GM12878 (cell line): ENCODE data around the gene ZNF423. TPM values are rescaled to one million over a fixed set of nuclear protein-coding genes. Genes with fewer than 3 reads are reported as not detected.

Experiments
- ATAC-seq: fragments of 200-7000 bp; cut with Tn5 transposase; 3 replicates; pipeline ENCODE4 v1.9.1; 2020; ENCODE audit warnings: mild to moderate bottlenecking, moderate library complexity
- BruUV-seq: library from RNA; stranded (reverse); fragments of 400-500 nt; replicated peaks from 2 replicates; lab custom pipeline; 2021; lab: Mats Ljungman, UMichigan
- CTCF ChIA-PET: fragments of 300-600 bp; sonication (Branson Sonifier 250); formaldehyde crosslinking; extraction: SDS; loops from one replicate; lab custom pipeline; 2021; ENCODE audit warnings: inconsistent platforms; lab: Yijun Ruan, JAX
- POLR2A ChIA-PET: fragments of 350-600 bp; formaldehyde crosslinking; extraction: SDS; loops from one replicate; lab custom pipeline; 2021; ENCODE audit warnings: inconsistent platforms; lab: Charles Lee
- RAD21 ChIA-PET: fragments of 300-600 bp; sonication (Branson Sonifier 250); formaldehyde crosslinking; loops from one replicate; lab custom pipeline; 2023; ENCODE audit warnings: antibody characterized with exemption; ENCODE audit not compliant: unreplicated experiment; lab: Charles Lee
- SMC1A ChIA-PET: fragments of 300-600 bp; sonication (Branson Sonifier 250); formaldehyde crosslinking; loops from one replicate; lab custom pipeline; 2023; ENCODE audit not compliant: unreplicated experiment, uncharacterized antibody; lab: Charles Lee
- DNase-seq: peaks from one replicate; pipeline ENCODE4 v3.0.0-alpha.2; 2011; ENCODE audit warnings: low read depth, low spot score
- FAIRE-seq: peaks from 3 replicates; lab custom pipeline; 2011; peaks lifted over from hg19 to GRCh38; lab: Jason Lieb, UNC
- H2AFZ ChIP-seq: 2 replicates; pipeline ENCODE4 v1.6.0; 2011; ENCODE audit warnings: low read depth, low read length, control low read depth; ENCODE audit not compliant: control insufficient read depth
- H3K27ac ChIP-seq: 2 replicates; pipeline ENCODE4 v1.5.1; 2011; ENCODE audit warnings: control low read depth; ENCODE audit not compliant: control insufficient read depth, insufficient read depth
- H3K27me3 ChIP-seq, 2 experiments: replicated peaks in 1 of 2; 2 replicates each; pipeline versions ENCODE4 v1.6.0 to v1.6.1; 2011; ENCODE audit warnings: low read length in 1 of 2; ENCODE audit not compliant: control insufficient read depth in 2 of 2, insufficient read depth in 2 of 2
- H3K36me3 ChIP-seq, 2 experiments: 2 replicates each; pipeline ENCODE4 v1.5.1; 2011; ENCODE audit warnings: low read length in 1 of 2; ENCODE audit not compliant: control insufficient read depth in 2 of 2, insufficient read depth in 2 of 2
- H3K4me1 ChIP-seq: 2 replicates; pipeline ENCODE4 v1.6.1; 2011; ENCODE audit warnings: mild to moderate bottlenecking, low read length, moderate library complexity, mixed read lengths; ENCODE audit not compliant: control insufficient read depth, insufficient read depth
- H3K4me2 ChIP-seq: 2 replicates; pipeline ENCODE4 v1.6.0; 2011; ENCODE audit warnings: control low read depth; ENCODE audit not compliant: control insufficient read depth, insufficient read depth
- H3K4me3 ChIP-seq: fragments of 200-600 bp; sonication (generic); 2 replicates; pipeline ENCODE4 v1.5.1; 2016
- H3K79me2 ChIP-seq: 2 replicates; pipeline ENCODE4 v1.6.0; 2011; ENCODE audit warnings: low read length; ENCODE audit not compliant: control insufficient read depth, insufficient read depth
- H3K9ac ChIP-seq: 2 replicates; pipeline ENCODE4 v1.8.0; 2011; ENCODE audit warnings: low read length, control low read depth, mixed read lengths; ENCODE audit not compliant: control insufficient read depth, insufficient read depth
- H3K9me3 ChIP-seq: replicated peaks from 3 replicates; pipeline ENCODE4 v1.5.1; 2011; ENCODE audit warnings: mild to moderate bottlenecking, low read length; ENCODE audit not compliant: control insufficient read depth, insufficient read depth
- H4K20me1 ChIP-seq: 2 replicates; pipeline ENCODE4 v1.6.0; 2011; ENCODE audit not compliant: control insufficient read depth, insufficient read depth
- NFIC ChIP-seq: IDR thresholded peaks from 2 replicates; pipeline ENCODE4 v1.6.1; 2012; ENCODE audit warnings: low read depth, mild to moderate bottlenecking, inconsistent platforms, low read length, moderate library complexity
- NFYB ChIP-seq: IDR thresholded peaks from 2 replicates; pipeline ENCODE4 v1.6.1; 2011; ENCODE audit warnings: low read depth, mild to moderate bottlenecking, low read length, improper control_type of control experiment, moderate library complexity; ENCODE audit not compliant: insufficient read depth
- RAD51 ChIP-seq: fragments of 450-650 bp; IDR thresholded peaks from 2 replicates; pipeline ENCODE4 v1.6.1; 2016; ENCODE audit warnings: moderate library complexity, mild to moderate bottlenecking, inconsistent platforms
- WGBS: methylation state at CpG from one replicate; pipeline ENCODE4 v1.1.6; 2016; ENCODE audit warnings: low lambda C conversion rate; ENCODE audit not compliant: insufficient replicate concordance, insufficient coverage; ENCODE audit errors: missing lambda C conversion rate; 5-methylcytosine and 5-hydroxymethylcytosine counted together
- in situ Hi-C: fragments of 300-500 bp; cut with MboI; formaldehyde crosslinking; loops from 9 replicates; pipeline ENCODE4 v1.14.3; 2018; ENCODE audit warnings: mixed read lengths
- intact Hi-C: fragments of 100-400 bp; cut with micrococcal nuclease; formaldehyde crosslinking; loops from one replicate; pipeline ENCODE4 v1.14.2; 2022; ENCODE audit not compliant: unreplicated experiment
- polyA plus RNA-seq, 11 experiments: library from polyadenylated mRNA; depleted of rRNA in 4 of 11; unstranded in 6 of 11; stranded (reverse) in 5 of 11; fragments of >200 nt; fragmentation: Nextera tagmentation in 4 of 11; fragmentation: Illumina TruSeq in 1 of 11; extraction: Ambion mirVana in 4 of 11; extraction: Trizol in 1 of 11; gene quantifications; 1 replicate in 1 of 11; 2 replicates in 10 of 11; pipeline versions ENCODE4 v1.2.1 to v1.2.3, GENCODE V29; 2011 to 2016; ENCODE audit warnings: inconsistent platforms in 2 of 11, missing spikeins in 2 of 11, low read depth in 1 of 11
- total RNA-seq, 4 experiments: library from RNA; depleted of rRNA in 3 of 4; stranded (reverse); fragments of >200 nt in 3 of 4; fragmentation: Illumina TruSeq in 1 of 4; extraction: Trizol in 1 of 4; gene quantifications; 2 replicates each; pipeline versions ENCODE4 v1.2.1 to v1.2.3, GENCODE V29; 2013 to 2021
- TF ChIP-seq, protein P1 (sequence below): IDR thresholded peaks from 2 replicates; pipeline ENCODE4 v1.6.1; 2011; ENCODE audit warnings: mild to moderate bottlenecking, low read depth, low read length, moderate library complexity; ENCODE audit not compliant: insufficient replicate concordance

ZNF423 gene
- total and polyA plus RNA-seq, 10 of the 15 experiments (the other 5 are each of a cell fraction or from before 2014, with no cell fraction given) = 0.03 to 0.64 (median 0.10) TPM

DNA sequence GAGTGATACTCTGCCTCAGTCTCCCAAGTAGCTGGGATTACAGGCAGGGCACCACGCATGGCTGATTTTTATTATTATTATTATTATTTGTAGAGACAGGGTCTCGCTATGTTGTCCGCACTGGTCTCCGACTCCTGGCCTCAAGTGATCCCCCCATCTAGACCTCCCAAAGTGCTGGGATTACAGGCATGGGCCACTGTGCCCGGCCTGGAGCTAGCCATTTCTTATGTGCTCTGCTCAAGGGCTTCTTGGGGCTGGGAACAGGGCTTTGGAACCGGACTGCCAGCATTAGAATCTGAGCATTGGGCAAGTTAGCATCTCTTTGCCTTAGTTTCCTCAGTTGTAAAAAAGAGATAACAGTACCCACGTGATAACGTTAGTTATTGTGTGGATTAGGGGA, 371.0 kb downstream of the ZNF423 start:
- POLR2A ChIA-PET = no interaction called here

DNA sequence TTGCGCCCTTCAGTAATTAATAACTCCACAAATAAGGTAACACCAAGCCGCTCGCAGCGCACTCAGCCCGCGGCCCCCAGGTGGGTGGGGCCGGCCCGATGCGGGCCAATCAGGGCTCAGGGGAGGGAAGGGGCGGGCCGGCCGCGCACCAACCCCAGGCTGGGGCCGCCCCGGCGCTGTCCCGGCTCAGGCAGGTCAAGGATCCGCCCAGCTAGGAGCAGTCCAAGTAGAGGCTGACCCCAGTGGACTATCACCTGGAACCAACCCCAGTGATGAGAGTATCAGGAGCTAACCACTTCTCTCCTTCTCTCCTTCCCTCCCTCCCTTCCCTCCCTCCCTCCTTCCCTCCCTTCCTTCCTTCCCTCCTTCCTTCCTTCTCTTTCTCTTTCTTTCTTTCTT, 371.5 kb downstream of the ZNF423 start:
- ChIA-PET POLR2A (no interaction called here), RAD21 (no interaction called here)
- ATAC-seq (peak; percentile 87), FAIRE-seq (no peak)
- no peaks in the 10 kb centered on the region for H3K4me1 ChIP-seq
- no peaks in the 10 kb centered on the region for H4K20me1 ChIP-seq
- TF ChIP-seq, protein P1, sequence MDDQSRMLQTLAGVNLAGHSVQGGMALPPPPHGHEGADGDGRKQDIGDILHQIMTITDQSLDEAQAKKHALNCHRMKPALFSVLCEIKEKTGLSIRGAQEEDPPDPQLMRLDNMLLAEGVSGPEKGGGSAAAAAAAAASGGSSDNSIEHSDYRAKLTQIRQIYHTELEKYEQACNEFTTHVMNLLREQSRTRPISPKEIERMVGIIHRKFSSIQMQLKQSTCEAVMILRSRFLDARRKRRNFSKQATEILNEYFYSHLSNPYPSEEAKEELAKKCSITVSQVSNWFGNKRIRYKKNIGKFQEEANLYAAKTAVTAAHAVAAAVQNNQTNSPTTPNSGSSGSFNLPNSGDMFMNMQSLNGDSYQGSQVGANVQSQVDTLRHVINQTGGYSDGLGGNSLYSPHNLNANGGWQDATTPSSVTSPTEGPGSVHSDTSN = no peak
- peak; percentile 78 for TF ChIP-seq NFYB
- TF ChIP-seq, all 136 proteins: peak for 1
- Histone ChIP-seq H3K27me3 (peaks cover 0 to 2% of the 10 kb centered on the region in 2 experiments; a peak in 1 of 4 replicates), H3K79me2 (no peaks in the 10 kb centered on the region), H3K4me3 (no peak overlapping the region), H3K9ac (no peak overlapping the region), H3K36me3 (no peaks in the 10 kb centered on the region), H2AFZ (no peak overlapping the region), H3K4me2 (0 out of 2 replicates have a peak overlapping the region, but pooled peaks have one; percentile 13), H3K9me3 (no peaks in the 10 kb centered on the region), H3K27ac (no peak overlapping the region)
- intact Hi-C loops (no loop called here), in situ Hi-C loops (no loop called here)
- no peak for DNase-seq
- SMC1A ChIA-PET = no interaction called here
- CTCF ChIA-PET = no interaction called here
- no TSS peak for BruUV-seq
- 7% methylated on average over 18 of the region's 18 CpGs for WGBS

More for the DNA sequence above, 371.0 kb downstream of the ZNF423 start:
- SMC1A ChIA-PET = no interaction called here
- Histone ChIP-seq H3K36me3 (no peaks in the 10 kb centered on the region), H3K9ac (no peak overlapping the region), H3K9me3 (no peaks in the 10 kb centered on the region), H3K4me2 (no peak overlapping the region), H3K27me3 (peaks cover 0 to 2% of the 10 kb centered on the region in 2 experiments; a peak in 1 of 4 replicates), H2AFZ (no peak overlapping the region), H3K4me1 (no peaks in the 10 kb centered on the region), H3K4me3 (no peak overlapping the region), H3K79me2 (no peaks in the 10 kb centered on the region), H4K20me1 (no peaks in the 10 kb centered on the region), H3K27ac (no peak overlapping the region)
- RAD21 ChIA-PET = no interaction called here
- no peak for FAIRE-seq
- intact Hi-C loops (no loop called here), in situ Hi-C loops (no loop called here)
- no peak for TF ChIP-seq NFIC
- TF ChIP-seq RAD51 = no peak
- CTCF ChIA-PET = interaction anchor here (0.6 kb wide), 1 partner anchor 283 kb away, joined by 3 read pairs; no protein-coding TSS in a partner anchor
- DNase-seq = no peak
- WGBS = 43% methylated on average over 8 of the region's 8 CpGs
- no peak for ATAC-seq
- BruUV-seq = no TSS peak
